ENCODE data around the gene MTCH1. TPM values are rescaled to one million over a fixed set of nuclear protein-coding genes. Genes with fewer than 3 reads are reported as not detected.

The MTCH1 gene
- total and polyA plus RNA-seq, 10 donors = 87.3 to 191 (median 158) TPM

DNA sequence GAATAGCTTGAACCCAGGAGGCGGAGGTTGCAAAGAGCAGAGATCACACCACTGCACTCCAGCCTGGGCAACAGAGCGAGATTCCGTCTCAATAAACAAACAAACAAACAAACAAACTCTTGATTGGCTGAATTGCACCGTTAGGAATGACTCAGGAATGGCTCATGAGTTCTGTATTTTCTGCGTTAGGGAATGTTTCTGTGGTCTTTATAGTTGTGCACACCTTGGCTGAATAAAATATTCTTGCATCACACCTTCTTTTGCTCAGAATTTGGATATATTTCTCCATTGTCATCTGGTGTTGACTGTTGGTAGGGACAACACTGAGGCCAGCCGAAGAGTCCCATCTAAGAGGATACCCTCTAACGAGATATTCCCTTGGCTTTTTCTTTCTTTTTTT, 51.1 kb downstream of the MTCH1 start:
- intact Hi-C loops (cut with DNase I; ENCODE audit: low total_unique reads) = no loop called here
- Histone ChIP-seq H3K36me3 (no peaks in the 10 kb centered on the region), H3K27me3 (replicated peaks in 1 of 7) (no peaks in the 10 kb centered on the region), H3K27ac (no peak overlapping the region), H3K4me3 (no peak overlapping the region), H3K4me1 (peaks cover 0 to under 1% (median 0%) of the 10 kb centered on the region in 6 donors), H3K9me3 (no peaks in the 10 kb centered on the region)
- TF ChIP-seq POLR2AphosphoS5 (IDR thresholded peaks at IDR 0.05) (no peak), POLR2A (IDR thresholded peaks at IDR 0.05) (no peak)
- TF ChIP-seq, protein P1, sequence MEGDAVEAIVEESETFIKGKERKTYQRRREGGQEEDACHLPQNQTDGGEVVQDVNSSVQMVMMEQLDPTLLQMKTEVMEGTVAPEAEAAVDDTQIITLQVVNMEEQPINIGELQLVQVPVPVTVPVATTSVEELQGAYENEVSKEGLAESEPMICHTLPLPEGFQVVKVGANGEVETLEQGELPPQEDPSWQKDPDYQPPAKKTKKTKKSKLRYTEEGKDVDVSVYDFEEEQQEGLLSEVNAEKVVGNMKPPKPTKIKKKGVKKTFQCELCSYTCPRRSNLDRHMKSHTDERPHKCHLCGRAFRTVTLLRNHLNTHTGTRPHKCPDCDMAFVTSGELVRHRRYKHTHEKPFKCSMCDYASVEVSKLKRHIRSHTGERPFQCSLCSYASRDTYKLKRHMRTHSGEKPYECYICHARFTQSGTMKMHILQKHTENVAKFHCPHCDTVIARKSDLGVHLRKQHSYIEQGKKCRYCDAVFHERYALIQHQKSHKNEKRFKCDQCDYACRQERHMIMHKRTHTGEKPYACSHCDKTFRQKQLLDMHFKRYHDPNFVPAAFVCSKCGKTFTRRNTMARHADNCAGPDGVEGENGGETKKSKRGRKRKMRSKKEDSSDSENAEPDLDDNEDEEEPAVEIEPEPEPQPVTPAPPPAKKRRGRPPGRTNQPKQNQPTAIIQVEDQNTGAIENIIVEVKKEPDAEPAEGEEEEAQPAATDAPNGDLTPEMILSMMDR (IDR thresholded peaks at IDR 0.05 in 8 of 11, conservative IDR thresholded peaks at IDR 0.05 in 3 of 11) = no peak
- 87 to 93% (median 92%) methylated on average over 7 of the region's 7 CpGs for WGBS, 5 donors
- DNase-seq = no peak

DNA sequence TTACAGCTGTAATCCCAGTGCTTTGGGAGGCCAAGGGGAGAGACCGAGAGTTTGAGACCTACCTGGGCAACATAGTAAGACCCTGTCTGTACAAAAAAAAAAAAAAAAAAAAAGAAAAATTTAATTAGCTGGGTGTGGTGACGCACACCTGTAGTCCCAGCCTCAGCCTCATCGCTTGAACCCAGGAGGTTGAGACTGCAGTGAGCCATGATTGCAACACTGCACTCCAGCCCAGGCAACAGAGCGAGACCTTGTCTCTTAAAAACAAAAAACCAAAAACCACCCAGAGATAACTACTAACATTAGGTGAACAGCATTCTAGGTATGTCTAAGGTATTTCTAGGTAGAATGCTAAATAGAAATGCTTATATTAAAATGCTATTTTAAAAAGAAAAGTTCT, 52.5 kb downstream of the MTCH1 start:
- no peak for DNase-seq
- peaks cover 0 to 10% (median 0%) of the 10 kb centered on the region in 6 donors for H3K4me1 ChIP-seq
- 81 to 99% (median 95%) methylated on average over 4 of the region's 4 CpGs for WGBS, 5 donors
- TF ChIP-seq POLR2AphosphoS5 (IDR thresholded peaks at IDR 0.05) (no peak), POLR2A (IDR thresholded peaks at IDR 0.05) (no peak)
- TF ChIP-seq, protein P1 (IDR thresholded peaks at IDR 0.05 in 8 of 11, conservative IDR thresholded peaks at IDR 0.05 in 3 of 11) = no peak
- H3K36me3 ChIP-seq = peaks cover 0 to 9% (median 0%) of the 10 kb centered on the region in 6 donors
- no peaks in the 10 kb centered on the region for H3K9me3 ChIP-seq
- H3K4me3 ChIP-seq = no peak overlapping the region
- intact Hi-C loops (cut with DNase I; ENCODE audit: low total_unique reads) = no loop called here
- no peaks in the 10 kb centered on the region for H3K27me3 ChIP-seq (replicated peaks in 1 of 7)
- H3K27ac ChIP-seq = no peak overlapping the region

DNA sequence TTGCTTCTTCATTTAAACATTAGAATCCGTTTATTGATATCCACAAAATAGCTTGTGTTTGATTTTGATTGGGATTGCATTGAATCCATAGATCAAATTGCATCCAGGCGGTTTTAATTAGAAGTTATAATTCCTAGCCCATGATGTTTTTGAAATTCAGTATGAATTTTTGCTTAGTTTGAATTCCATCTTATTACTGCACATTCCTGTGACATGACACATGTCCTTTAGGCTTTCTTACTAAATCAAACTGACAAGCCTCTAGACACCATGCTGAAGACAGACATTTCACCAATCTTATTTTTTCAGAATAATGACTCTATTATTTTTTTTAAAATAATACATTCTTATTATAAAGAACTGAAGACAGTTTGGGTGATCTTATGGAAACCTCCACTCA, 52.9 kb downstream of the MTCH1 start:
- TF ChIP-seq POLR2AphosphoS5 (IDR thresholded peaks at IDR 0.05) (no peak), POLR2A (IDR thresholded peaks at IDR 0.05) (no peak)
- TF ChIP-seq, protein P1 (IDR thresholded peaks at IDR 0.05 in 8 of 11, conservative IDR thresholded peaks at IDR 0.05 in 3 of 11) = no peak
- no peaks in the 10 kb centered on the region for H3K9me3 ChIP-seq
- peaks cover 0 to 10% (median 0%) of the 10 kb centered on the region in 6 donors for H3K4me1 ChIP-seq
- no peak overlapping the region for H3K27ac ChIP-seq
- 88 to 99% (median 91%) methylated on average over 2 of the region's 2 CpGs for WGBS, 5 donors
- peaks cover 0 to 13% (median 0%) of the 10 kb centered on the region in 6 donors for H3K36me3 ChIP-seq
- DNase-seq = no peak
- no peak overlapping the region for H3K4me3 ChIP-seq
- no peaks in the 10 kb centered on the region for H3K27me3 ChIP-seq (replicated peaks in 1 of 7)
- intact Hi-C loops (cut with DNase I; ENCODE audit: low total_unique reads) = no loop called here

- H3K9me3 ChIP-seq = no peaks in the 10 kb centered on the region
- peaks cover 0 to 10% (median 0%) of the 10 kb centered on the region in 6 donors for H3K4me1 ChIP-seq
- H3K4me3 ChIP-seq = no peak overlapping the region
- H3K27ac ChIP-seq = no peak overlapping the region
- TF ChIP-seq POLR2AphosphoS5 (IDR thresholded peaks at IDR 0.05) = no peak
- TF ChIP-seq, protein P1 (IDR thresholded peaks at IDR 0.05 in 8 of 11, conservative IDR thresholded peaks at IDR 0.05 in 3 of 11) = no peak
- no peak for TF ChIP-seq POLR2A (IDR thresholded peaks at IDR 0.05)
- no peaks in the 10 kb centered on the region for H3K27me3 ChIP-seq (replicated peaks in 1 of 7)
- no peak for DNase-seq
- intact Hi-C loops (cut with DNase I; ENCODE audit: low total_unique reads) = no loop called here
- 93 to 97% (median 96%) methylated on average over 4 of the region's 4 CpGs for WGBS, 5 donors
- peaks cover 0 to 36% (median 2%) of the 10 kb centered on the region in 6 donors for H3K36me3 ChIP-seq
These were observed 55.5 kb downstream of the MTCH1 start for GRCh38 chr6:36930483-36930882.
